Gastroesophageal sphincter (tissue), 4 donors: Measurements from ENCODE around the gene PGBD4. TPM values are rescaled to one million over a fixed set of nuclear protein-coding genes. Genes with fewer than 3 reads are reported as not detected.

ENCODE experiments used
- ATAC-seq: fragments of 150-250 bp; one replicate; pipeline ENCODE4 v1.9.1; 2016; ENCODE audit warnings: mild to moderate bottlenecking, moderate library complexity
- H3K27ac ChIP-seq, 4 donors: fragments of 200-600 bp; sonication (generic) in 3 of 4; 1 replicate in 3 of 4; 2 replicates in 1 of 4; pipeline ENCODE4 v1.5.1; 2016 to 2019
- H3K27me3 ChIP-seq: fragments of 200-600 bp; sonication (generic); one replicate; pipeline ENCODE4 v1.5.1; 2019
- H3K36me3 ChIP-seq, 2 donors: fragments of 200-600 bp; sonication (generic); one replicate each; pipeline ENCODE4 v1.5.1; 2019; ENCODE audit warnings: control low read depth in 1 of 2
- H3K4me1 ChIP-seq, 3 donors: fragments of 200-600 bp; sonication (generic); 1 replicate in 2 of 3; 2 replicates in 1 of 3; pipeline ENCODE4 v1.5.1; 2016 to 2019; ENCODE audit warnings: control low read depth in 2 of 3
- H3K4me3 ChIP-seq, 2 donors: fragments of 200-600 bp; sonication (generic); one replicate each; pipeline ENCODE4 v1.5.1; 2019; ENCODE audit warnings: mild to moderate bottlenecking in 1 of 2, moderate library complexity in 1 of 2
- H3K9me3 ChIP-seq, 3 donors: fragments of 200-600 bp; sonication (generic); one replicate each; pipeline ENCODE4 v1.5.1; 2017 to 2019; ENCODE audit warnings: control low read depth in 2 of 3
- EP300 ChIP-seq: sonication (generic); formaldehyde crosslinking; IDR thresholded peaks from one replicate; pipeline ENCODE4 v1.6.1; 2017; ENCODE audit warnings: antibody characterized with exemption, mild to moderate bottlenecking
- POLR2A ChIP-seq, 2 donors: fragments of 450-650 bp; IDR thresholded peaks; one replicate each; pipeline ENCODE4 v1.6.1; 2017; ENCODE audit warnings: antibody characterized with exemption in 2 of 2, mild to moderate bottlenecking in 2 of 2, moderate library complexity in 1 of 2
- POLR2AphosphoS5 ChIP-seq: sonication (generic); formaldehyde crosslinking; IDR thresholded peaks from one replicate; pipeline ENCODE4 v1.6.1; 2017; ENCODE audit warnings: antibody characterized with exemption
- WGBS, 2 donors: methylation state at CpG; one replicate each; pipeline ENCODE4 v1.1.5; 2018; ENCODE audit warnings: low coverage in 1 of 2; 5-methylcytosine and 5-hydroxymethylcytosine counted together
- total RNA-seq, 4 donors: library from RNA; depleted of rRNA; stranded (reverse); fragments of >200 nt; gene quantifications; one replicate each; pipeline ENCODE4 v1.1.0, GENCODE V29; 2016
- TF ChIP-seq, protein P1 (sequence below), 4 experiments: fragments of 200-600 bp in 2 of 4; fragments of 450-650 bp in 2 of 4; sonication (generic) in 1 of 4; IDR thresholded peaks; one replicate each; pipeline ENCODE4 v1.5.1; 2017 to 2019; ENCODE audit warnings: antibody characterized with exemption in 4 of 4, mild to moderate bottlenecking in 2 of 4, moderate library complexity in 2 of 4

Gene PGBD4
- total RNA-seq, 4 donors from 2014 or later, result 0.82 to 1.6 (median 1.4) TPM

DNA sequence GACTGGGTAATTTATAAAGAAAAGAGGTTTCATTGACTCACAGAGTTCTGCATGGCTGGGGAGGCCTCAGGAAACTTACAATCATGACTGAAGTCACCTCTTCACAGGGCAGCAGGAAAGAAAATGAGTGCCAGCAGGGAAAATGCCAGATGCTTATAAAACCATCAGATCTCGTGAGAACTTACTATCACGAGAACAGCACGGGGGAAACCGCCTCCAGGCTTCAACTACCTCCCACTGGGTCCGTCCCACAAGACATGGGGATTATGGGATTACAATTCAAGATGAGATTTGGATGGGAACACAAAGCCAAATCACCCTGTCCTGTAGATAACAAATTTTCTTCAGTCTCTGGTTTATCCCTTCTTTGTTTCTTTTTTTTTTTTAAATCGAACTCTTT lies 31.9 kb upstream of the PGBD4 start:
- Histone ChIP-seq H3K36me3 (no peaks in the 10 kb centered on the region), H3K4me1 (no peaks in the 10 kb centered on the region), H3K9me3 (no peaks in the 10 kb centered on the region), H3K4me3 (no peak overlapping the region), H3K27me3 (no peaks in the 10 kb centered on the region), H3K27ac (no peak overlapping the region)
- TF ChIP-seq POLR2A (IDR thresholded peaks at IDR 0.05) (no peak), POLR2AphosphoS5 (no peak)
- TF ChIP-seq, protein P1, sequence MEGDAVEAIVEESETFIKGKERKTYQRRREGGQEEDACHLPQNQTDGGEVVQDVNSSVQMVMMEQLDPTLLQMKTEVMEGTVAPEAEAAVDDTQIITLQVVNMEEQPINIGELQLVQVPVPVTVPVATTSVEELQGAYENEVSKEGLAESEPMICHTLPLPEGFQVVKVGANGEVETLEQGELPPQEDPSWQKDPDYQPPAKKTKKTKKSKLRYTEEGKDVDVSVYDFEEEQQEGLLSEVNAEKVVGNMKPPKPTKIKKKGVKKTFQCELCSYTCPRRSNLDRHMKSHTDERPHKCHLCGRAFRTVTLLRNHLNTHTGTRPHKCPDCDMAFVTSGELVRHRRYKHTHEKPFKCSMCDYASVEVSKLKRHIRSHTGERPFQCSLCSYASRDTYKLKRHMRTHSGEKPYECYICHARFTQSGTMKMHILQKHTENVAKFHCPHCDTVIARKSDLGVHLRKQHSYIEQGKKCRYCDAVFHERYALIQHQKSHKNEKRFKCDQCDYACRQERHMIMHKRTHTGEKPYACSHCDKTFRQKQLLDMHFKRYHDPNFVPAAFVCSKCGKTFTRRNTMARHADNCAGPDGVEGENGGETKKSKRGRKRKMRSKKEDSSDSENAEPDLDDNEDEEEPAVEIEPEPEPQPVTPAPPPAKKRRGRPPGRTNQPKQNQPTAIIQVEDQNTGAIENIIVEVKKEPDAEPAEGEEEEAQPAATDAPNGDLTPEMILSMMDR (IDR thresholded peaks at IDR 0.05), result no peak
- ATAC-seq, result no peak
- WGBS, 2 donors, result 60 to 78% methylated on average over 1 to 6 of the region's 6 CpGs

DNA sequence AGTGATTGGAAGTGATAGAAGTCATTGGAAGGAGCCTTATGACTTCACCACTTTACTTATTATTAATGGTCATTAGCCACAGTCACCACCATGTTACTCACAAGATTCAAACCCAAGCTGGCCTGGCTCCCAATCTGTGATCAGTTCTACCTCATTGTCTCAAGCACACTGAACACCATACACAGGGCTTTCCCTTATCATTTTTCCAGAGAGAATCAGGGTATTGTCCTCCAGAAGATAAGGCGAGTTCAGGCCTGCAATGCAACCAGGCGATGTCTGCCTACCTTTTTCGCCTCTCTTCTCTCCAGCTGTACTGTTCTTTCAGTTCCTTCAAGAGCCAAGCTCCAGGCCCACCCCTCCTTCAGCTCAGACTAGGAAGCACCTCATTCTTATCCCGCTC lies 25.1 kb upstream of the PGBD4 start:
- Histone ChIP-seq H3K4me3 (no peak overlapping the region), H3K36me3 (no peaks in the 10 kb centered on the region), H3K4me1 (no peaks in the 10 kb centered on the region), H3K27ac (no peak overlapping the region), H3K27me3 (no peaks in the 10 kb centered on the region), H3K9me3 (no peaks in the 10 kb centered on the region)
- no peak for ATAC-seq
- TF ChIP-seq EP300 (no peak), POLR2A (IDR thresholded peaks at IDR 0.05) (no peak), POLR2AphosphoS5 (no peak)
- TF ChIP-seq, protein P1 (IDR thresholded peaks at IDR 0.05), result no peak
- WGBS, 2 donors, result 87 to 97% methylated on average over 4 of the region's 4 CpGs

DNA sequence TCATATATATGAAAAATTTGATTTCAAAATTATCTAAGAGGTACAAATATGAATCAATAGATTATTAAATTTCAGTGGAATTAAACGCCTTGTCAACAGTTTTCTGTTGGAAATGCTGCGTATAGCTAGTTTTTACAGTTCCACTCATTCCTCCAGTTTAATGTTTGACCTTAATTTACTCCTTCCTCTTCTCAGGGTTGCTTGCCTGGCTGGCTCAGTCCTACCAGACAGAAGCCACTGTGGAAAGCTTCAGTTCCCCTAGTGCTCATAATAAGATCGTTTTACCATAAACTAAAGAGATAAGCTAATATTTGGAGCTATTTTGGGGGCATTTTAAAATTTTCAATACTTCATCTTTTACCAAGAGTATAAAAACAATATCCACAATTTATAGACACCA lies 23.0 kb upstream of the PGBD4 start:
- H3K36me3 ChIP-seq, result peaks cover 0 to 17% of the 10 kb centered on the region in 2 donors
- H3K4me1 ChIP-seq, result peaks cover 0 to 6% (median 0%) of the 10 kb centered on the region in 3 donors
- no peaks in the 10 kb centered on the region for H3K27me3 ChIP-seq
- WGBS, 2 donors, result 76 to 82% methylated on average over 3 of the region's 3 CpGs
- no peak overlapping the region for H3K4me3 ChIP-seq
- no peak for ATAC-seq
- H3K9me3 ChIP-seq, result no peaks in the 10 kb centered on the region
- no peak for TF ChIP-seq EP300
- TF ChIP-seq POLR2AphosphoS5, result no peak
- TF ChIP-seq, protein P1 (IDR thresholded peaks at IDR 0.05), result no peak
- TF ChIP-seq POLR2A (IDR thresholded peaks at IDR 0.05), result no peak
- H3K27ac ChIP-seq, result no peak overlapping the region

DNA sequence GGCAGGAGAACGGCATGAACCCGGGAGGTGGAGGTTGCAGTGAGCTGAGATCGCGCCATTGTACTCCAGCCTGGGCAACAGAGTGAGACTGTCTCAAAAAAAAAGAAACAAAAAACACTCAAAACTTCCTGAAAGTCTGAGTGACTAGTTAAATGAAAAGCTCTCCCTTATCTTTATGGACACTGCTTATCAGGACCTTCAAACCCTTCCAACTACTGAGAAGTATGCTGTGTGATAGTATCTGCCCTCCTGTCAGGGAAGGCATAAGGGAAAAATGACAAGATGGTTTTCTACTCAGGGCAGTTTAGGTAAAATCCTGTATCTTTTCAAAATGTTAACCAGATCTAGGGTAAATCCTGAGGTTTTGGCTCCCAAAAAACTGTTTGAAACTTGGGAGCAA lies 22.0 kb upstream of the PGBD4 start:
- peaks cover 0 to 27% of the 10 kb centered on the region in 2 donors for H3K36me3 ChIP-seq
- no peak for ATAC-seq
- H3K4me1 ChIP-seq, result peaks cover 0 to 14% (median 0%) of the 10 kb centered on the region in 3 donors
- no peak overlapping the region for H3K27ac ChIP-seq
- H3K4me3 ChIP-seq, result no peak overlapping the region
- no peaks in the 10 kb centered on the region for H3K9me3 ChIP-seq
- no peaks in the 10 kb centered on the region for H3K27me3 ChIP-seq
- TF ChIP-seq POLR2A (IDR thresholded peaks at IDR 0.05), result no peak
- no peak for TF ChIP-seq POLR2AphosphoS5
- TF ChIP-seq, protein P1 (IDR thresholded peaks at IDR 0.05), result no peak
- no peak for TF ChIP-seq EP300
- 90 to 100% methylated on average over 2 of the region's 4 CpGs for WGBS, 2 donors

DNA sequence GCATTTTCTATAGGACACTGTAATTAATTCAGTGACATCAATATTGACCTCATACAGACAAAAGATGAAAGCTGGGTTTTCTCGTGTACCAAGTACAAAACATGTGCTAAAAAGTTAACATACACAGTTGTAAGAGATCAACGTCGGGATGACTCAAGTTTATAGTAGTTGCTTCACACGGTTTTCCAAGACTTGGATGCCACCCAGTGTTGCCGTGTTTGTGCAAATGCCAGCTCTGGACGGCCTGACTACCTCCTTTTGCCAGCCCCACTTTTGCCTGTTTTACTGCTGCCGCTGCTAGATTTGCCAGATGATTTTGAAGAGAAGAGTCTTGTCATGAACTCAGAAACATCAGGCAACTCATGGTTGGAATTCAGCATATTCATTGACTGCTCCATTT lies 17.8 kb upstream of the PGBD4 start:
- H3K36me3 ChIP-seq, result peaks cover 3 to 69% of the 10 kb centered on the region in 2 donors
- 28 to 44% methylated on average over 5 to 6 of the region's 7 CpGs for WGBS, 2 donors
- peak; percentile 67 for ATAC-seq
- H3K27me3 ChIP-seq, result no peaks in the 10 kb centered on the region
- H3K4me1 ChIP-seq, result peaks cover 0 to 14% (median 0%) of the 10 kb centered on the region in 3 donors
- no peak overlapping the region for H3K4me3 ChIP-seq
- TF ChIP-seq POLR2AphosphoS5 (peak; percentile 46), POLR2A (IDR thresholded peaks at IDR 0.05) (no peak), EP300 (no peak)
- H3K27ac ChIP-seq, result peak overlapping the region in 1 of 4 donors; percentile 33
- H3K9me3 ChIP-seq, result no peaks in the 10 kb centered on the region
